Neuronal stem cell (in vitro differentiated cells): ENCODE measurements around the gene ZNF19.

Experiments
- DNase-seq: peaks from one replicate; pipeline ENCODE4 v3.0.0-alpha.2; 2013; ENCODE audit warnings: low spot score
- H2AFZ ChIP-seq: one replicate; pipeline ENCODE4 v1.6.1; 2013; ENCODE audit warnings: mild to moderate bottlenecking, low read length, inconsistent platforms
- H2AK5ac ChIP-seq: 2 replicates; pipeline ENCODE4 v1.6.1; 2013; ENCODE audit warnings: low read depth, mild to moderate bottlenecking, inconsistent platforms, low read length, moderate library complexity, mixed read lengths
- H2BK120ac ChIP-seq: 2 replicates; pipeline ENCODE4 v1.6.1; 2013; ENCODE audit warnings: low read depth, mild to moderate bottlenecking, inconsistent platforms, low read length, moderate library complexity, mixed read lengths
- H2BK12ac ChIP-seq: one replicate; pipeline ENCODE4 v1.6.1; 2013; ENCODE audit warnings: low read length, inconsistent platforms
- H2BK15ac ChIP-seq: 2 replicates; pipeline ENCODE4 v1.6.1; 2013; ENCODE audit warnings: mild to moderate bottlenecking, low read length, inconsistent platforms, mixed read lengths
- H2BK5ac ChIP-seq: one replicate; pipeline ENCODE4 v1.6.1; 2013; ENCODE audit warnings: inconsistent platforms, mild to moderate bottlenecking, low read length, moderate library complexity
- H3K14ac ChIP-seq: one replicate; pipeline ENCODE4 v1.6.1; 2013; ENCODE audit warnings: low read length, inconsistent platforms
- H3K18ac ChIP-seq: 2 replicates; pipeline ENCODE4 v1.6.1; 2013; ENCODE audit warnings: low read length, inconsistent platforms
- H3K23ac ChIP-seq: 2 replicates; pipeline ENCODE4 v1.6.1; 2013; ENCODE audit warnings: low read depth, mild to moderate bottlenecking, mixed read lengths, low read length, inconsistent platforms; ENCODE audit not compliant: poor library complexity
- H3K27ac ChIP-seq: replicated peaks from 3 replicates; pipeline ENCODE4 v1.5.1; 2013; ENCODE audit warnings: low read length, inconsistent platforms
- H3K27me3 ChIP-seq, 3 experiments: 2 replicates each; pipeline ENCODE4 v1.6.1; 2013; ENCODE audit warnings: low read length in 3 of 3, mild to moderate bottlenecking in 2 of 3, inconsistent platforms in 1 of 3, low read depth in 1 of 3, mixed read lengths in 1 of 3, moderate library complexity in 1 of 3; ENCODE audit not compliant: control insufficient read depth in 3 of 3, insufficient read depth in 3 of 3
- H3K36me3 ChIP-seq, 2 donors: replicated peaks in 1 of 2; 2 replicates each; pipeline ENCODE4 v1.6.1; 2013; ENCODE audit warnings: low read length in 2 of 2; ENCODE audit not compliant: control insufficient read depth in 2 of 2, insufficient read depth in 2 of 2
- H3K4ac ChIP-seq: 2 replicates; pipeline ENCODE4 v1.6.1; 2013; ENCODE audit warnings: inconsistent platforms, mild to moderate bottlenecking, low read length, moderate library complexity
- H3K4me1 ChIP-seq, 2 donors: 1 replicate in 1 of 2; 2 replicates in 1 of 2; pipeline ENCODE4 v1.6.1; 2013; ENCODE audit warnings: low read length in 2 of 2, low read depth in 1 of 2; ENCODE audit not compliant: control insufficient read depth in 2 of 2, insufficient read depth in 1 of 2
- H3K4me2 ChIP-seq: one replicate; pipeline ENCODE4 v1.6.1; 2013; ENCODE audit warnings: mild to moderate bottlenecking, low read length, inconsistent platforms; ENCODE audit not compliant: insufficient read depth, poor library complexity, severe bottlenecking
- H3K4me3 ChIP-seq, 2 donors: 2 replicates each; pipeline ENCODE4 v1.5.1; 2013; ENCODE audit warnings: low read length in 2 of 2, mild to moderate bottlenecking in 2 of 2, inconsistent platforms in 1 of 2, moderate library complexity in 1 of 2
- H3K79me1 ChIP-seq: one replicate; pipeline ENCODE4 v1.6.1; 2013; ENCODE audit warnings: low read depth, mild to moderate bottlenecking, inconsistent platforms, low read length, moderate library complexity
- H3K9ac ChIP-seq: one replicate; pipeline ENCODE4 v1.6.1; 2013; ENCODE audit warnings: mild to moderate bottlenecking, low read depth, low read length, inconsistent platforms; ENCODE audit not compliant: poor library complexity
- H3K9me3 ChIP-seq, 2 donors: replicated peaks in 1 of 2; 2 replicates each; pipeline versions ENCODE3 to v1.6.1; 2013; ENCODE audit warnings: low read length in 2 of 2, mild to moderate bottlenecking in 2 of 2, inconsistent platforms in 1 of 2, low read depth in 1 of 2, mixed read lengths in 1 of 2, moderate library complexity in 1 of 2; ENCODE audit not compliant: control insufficient read depth in 2 of 2, insufficient read depth in 1 of 2
- H4K8ac ChIP-seq: one replicate; pipeline ENCODE4 v1.6.1; 2013; ENCODE audit warnings: low read depth, mild to moderate bottlenecking, inconsistent platforms, low read length, moderate library complexity
- H4K91ac ChIP-seq: one replicate; pipeline ENCODE4 v1.6.1; 2013; ENCODE audit warnings: low read length, low read depth, mild to moderate bottlenecking, inconsistent platforms; ENCODE audit not compliant: poor library complexity
- WGBS, 2 donors: extraction: QIAGEN DNeasy Blood & Tissue Kit; methylation state at CpG; one replicate each; pipeline ENCODE4 v1.1.7; 2013; ENCODE audit warnings: missing lambda C conversion rate in 2 of 2, mixed read lengths in 1 of 2; ENCODE audit not compliant: insufficient read length in 2 of 2, insufficient replicate concordance in 1 of 2; ENCODE audit errors: extremely low coverage in 2 of 2; 5-methylcytosine and 5-hydroxymethylcytosine counted together

The ZNF19 gene

GRCh38 chr16:71467810-71468209, 21.3 kb downstream of the ZNF19 start:
- Histone ChIP-seq H2BK5ac (no peak overlapping the region), H2BK15ac (no peak overlapping the region), H4K91ac (no peak overlapping the region), H3K4me3 (no peak overlapping the region), H3K4me2 (no peak overlapping the region), H3K23ac (no peak overlapping the region), H4K8ac (no peak overlapping the region), H2AFZ (no peak overlapping the region), H2BK120ac (no peak overlapping the region), H3K27me3 (no peaks in the 10 kb centered on the region), H3K9me3 (no peaks in the 10 kb centered on the region), H3K18ac (no peak overlapping the region), H2AK5ac (no peak overlapping the region), H3K79me1 (no peaks in the 10 kb centered on the region), H3K4me1 (peaks cover 0 to under 1% of the 10 kb centered on the region in 2 donors), H3K14ac (no peak overlapping the region), H3K4ac (no peak overlapping the region), H3K27ac (no peak overlapping the region), H3K36me3 (no peaks in the 10 kb centered on the region), H3K9ac (no peak overlapping the region), H2BK12ac (no peak overlapping the region)
- no CpG with 5 or more reads among the region's 9 CpGs for WGBS, 2 donors
- peak; percentile 63 for DNase-seq

GRCh38 chr16:71464231-71464630, 24.9 kb downstream of the ZNF19 start:
- Histone ChIP-seq H3K36me3 (no peaks in the 10 kb centered on the region), H2BK120ac (no peak overlapping the region), H3K4me3 (no peak overlapping the region), H3K27me3 (no peaks in the 10 kb centered on the region), H3K14ac (no peak overlapping the region), H2BK15ac (no peak overlapping the region), H3K9ac (no peak overlapping the region), H3K27ac (no peak overlapping the region), H3K4ac (no peak overlapping the region), H2AFZ (no peak overlapping the region), H3K23ac (no peak overlapping the region), H2AK5ac (no peak overlapping the region), H3K4me2 (no peak overlapping the region), H4K8ac (no peak overlapping the region), H3K9me3 (no peaks in the 10 kb centered on the region), H2BK12ac (no peak overlapping the region), H2BK5ac (no peak overlapping the region), H3K4me1 (peaks cover 2 to 12% of the 10 kb centered on the region in 2 donors), H3K18ac (no peak overlapping the region), H3K79me1 (peaks cover 5% of the 10 kb centered on the region), H4K91ac (no peak overlapping the region)
- WGBS, 2 donors, result no CpG with 5 or more reads among the region's 1 CpG
- no peak for DNase-seq

GRCh38 chr16:71461686-71462648, 27.2 kb downstream of the ZNF19 start, which contains the start of gene ZNF23:
ZNF23 (minus strand) TSS chr16:71462247; CDS start chr16:71456796, 5,451 bp downstream.
- Histone ChIP-seq H3K27ac (no peak within 1 kb of the TSS), H3K4me2 (peak within 1 kb of the TSS; percentile 72), H4K91ac (peak within 1 kb of the TSS; percentile 64), H2AFZ (peak within 1 kb of the TSS; percentile 98), H2BK15ac (no peak within 1 kb of the TSS), H3K4me3 (peak within 1 kb of the TSS; percentile 99 to 100), H3K14ac (peak within 1 kb of the TSS; percentile 64), H3K36me3 (no peaks in the 10 kb centered on the region), H2AK5ac (peak within 1 kb of the TSS; percentile 65), H3K27me3 (no peaks in the 10 kb centered on the region), H3K23ac (peak within 1 kb of the TSS; percentile 95), H3K9me3 (no peaks in the 10 kb centered on the region), H3K18ac (peak within 1 kb of the TSS; percentile 96), H2BK12ac (no peak within 1 kb of the TSS), H3K79me1 (peaks cover 5% of the 10 kb centered on the region), H2BK5ac (peak within 1 kb of the TSS; percentile 84), H3K4me1 (peaks cover 2 to 12% of the 10 kb centered on the region in 2 donors), H4K8ac (peak within 1 kb of the TSS; percentile 95), H2BK120ac (no peak within 1 kb of the TSS), H3K4ac (no peak within 1 kb of the TSS), H3K9ac (peak within 1 kb of the TSS; percentile 99)
- WGBS, 2 donors, result no CpG with 5 or more reads among the region's 52 CpGs
- peak; percentile 75 for DNase-seq

- DNase-seq, result no peak
- Histone ChIP-seq H3K27ac (no peak overlapping the region), H3K36me3 (peaks cover 5 to 9% of the 10 kb centered on the region in 2 donors), H3K23ac (no peak overlapping the region), H4K8ac (no peak overlapping the region), H2BK5ac (no peak overlapping the region), H3K14ac (no peak overlapping the region), H3K79me1 (peaks cover 5% of the 10 kb centered on the region), H3K9me3 (peaks cover 0 to 3% of the 10 kb centered on the region in 2 donors), H2AK5ac (no peak overlapping the region), H3K4ac (no peak overlapping the region), H2BK12ac (no peak overlapping the region), H2AFZ (no peak overlapping the region), H2BK120ac (no peak overlapping the region), H3K4me3 (peak overlapping the region in 1 of 2 donors; percentile 100), H3K4me2 (no peak overlapping the region), H3K4me1 (peaks cover 2 to 12% of the 10 kb centered on the region in 2 donors), H3K27me3 (no peaks in the 10 kb centered on the region), H4K91ac (no peak overlapping the region), H3K9ac (no peak overlapping the region), H3K18ac (no peak overlapping the region), H2BK15ac (no peak overlapping the region)
- WGBS, 2 donors, result no CpG with 5 or more reads among the region's 1 CpG
Measured at GRCh38 chr16:71460941-71461340, 28.2 kb downstream of the ZNF19 start.
